GM19025 (cell line): ENCODE data around the gene LRRTM4.

ENCODE experiments used
- ATAC-seq: cut with Tn5 transposase; IDR thresholded peaks from one replicate; pipeline ENCODE4 v1.9.1; 2021; ENCODE audit warnings: mild to moderate bottlenecking, low read depth, moderate library complexity; ENCODE audit not compliant: unreplicated experiment

LRRTM4 gene

GRCh38 chr2:77013457-77013856 is 508.7 kb downstream of the LRRTM4 start:
- ATAC-seq = no peak

GRCh38 chr2:77009307-77009706 is 512.9 kb downstream of the LRRTM4 start:
- no peak for ATAC-seq

- ATAC-seq = no peak
These were observed 513.3 kb downstream of the LRRTM4 start for GRCh38 chr2:77008853-77009252.

GRCh38 chr2:77007686-77008085 is 514.5 kb downstream of the LRRTM4 start:
- no peak for ATAC-seq

GRCh38 chr2:77005522-77005921 is 516.7 kb downstream of the LRRTM4 start:
- no peak for ATAC-seq

GRCh38 chr2:77001895-77002294 is 520.3 kb downstream of the LRRTM4 start:
- no peak for ATAC-seq

- ATAC-seq = no peak
These were observed 523.5 kb downstream of the LRRTM4 start for GRCh38 chr2:76998704-76999103.

GRCh38 chr2:76998152-76998551 is 524.0 kb downstream of the LRRTM4 start:
- ATAC-seq = no peak

- no peak for ATAC-seq
These were observed 524.9 kb downstream of the LRRTM4 start for GRCh38 chr2:76997296-76997695.

- no peak for ATAC-seq
These were observed 536.6 kb downstream of the LRRTM4 start for GRCh38 chr2:76985387-76986136.

GRCh38 chr2:76984359-76984758 is 537.8 kb downstream of the LRRTM4 start:
- no peak for ATAC-seq

GRCh38 chr2:76980067-76980787 is 541.9 kb downstream of the LRRTM4 start:
- ATAC-seq = no peak

- ATAC-seq = no peak
These were observed 544.1 kb downstream of the LRRTM4 start for GRCh38 chr2:76977846-76978727.

GRCh38 chr2:76975752-76976151 is 546.4 kb downstream of the LRRTM4 start:
- no peak for ATAC-seq

GRCh38 chr2:76973610-76974009 is 548.6 kb downstream of the LRRTM4 start:
- no peak for ATAC-seq

GRCh38 chr2:76965772-76966171 is 556.4 kb downstream of the LRRTM4 start:
- no peak for ATAC-seq

GRCh38 chr2:76958749-76959148 is 563.4 kb downstream of the LRRTM4 start:
- ATAC-seq = no peak

- peak; percentile 81 for ATAC-seq
These were observed 568.3 kb downstream of the LRRTM4 start for GRCh38 chr2:76953733-76954347.

GRCh38 chr2:76946631-76947145 is 575.5 kb downstream of the LRRTM4 start:
- ATAC-seq = no peak

- no peak for ATAC-seq
These were observed 581.6 kb downstream of the LRRTM4 start for GRCh38 chr2:76940559-76940958.
